Adrenal gland (tissue), 12 donors: ENCODE data around the gene SCNN1G. TPM values are rescaled to one million over a fixed set of nuclear protein-coding genes. Genes with fewer than 3 reads are reported as not detected.

Experiments used
- DNase-seq, 7 donors: peaks; one replicate each; pipeline ENCODE4 v3.0.0-alpha.2; 2019 to 2020
- H3K27ac ChIP-seq, 5 donors: fragments of 200-600 bp; sonication (generic) in 4 of 5; 1 replicate in 3 of 5; 2 replicates in 2 of 5; pipeline versions ENCODE4 v1.5.1 to v1.8.0; 2016 to 2020; ENCODE audit warnings: mild to moderate bottlenecking in 1 of 5
- H3K27me3 ChIP-seq: fragments of 200-600 bp; 2 replicates; pipeline ENCODE4 v1.8.0; 2021
- H3K36me3 ChIP-seq, 2 donors: fragments of 200-600 bp; replicated peaks in 1 of 2; 1 replicate in 1 of 2; 2 replicates in 1 of 2; pipeline versions ENCODE4 v1.5.1 to v1.8.0; 2018 to 2022
- H3K4me1 ChIP-seq, 2 donors: fragments of 200-600 bp; replicated peaks in 1 of 2; 1 replicate in 1 of 2; 2 replicates in 1 of 2; pipeline versions ENCODE4 v1.5.1 to v1.8.0; 2018 to 2021
- H3K4me3 ChIP-seq, 4 donors: fragments of 200-600 bp; sonication (generic) in 3 of 4; one replicate each; pipeline ENCODE4 v1.5.1; 2016 to 2018
- H3K9me3 ChIP-seq, 3 donors: fragments of 200-600 bp; sonication (generic) in 1 of 3; replicated peaks in 1 of 3; 1 replicate in 2 of 3; 2 replicates in 1 of 3; pipeline versions ENCODE4 v1.5.1 to v1.8.0; 2016 to 2021
- POLR2A ChIP-seq, 2 donors: fragments of 450-650 bp; IDR thresholded peaks; one replicate each; pipeline ENCODE4 v1.6.1; 2017; ENCODE audit warnings: antibody characterized with exemption in 2 of 2, mild to moderate bottlenecking in 2 of 2, moderate library complexity in 1 of 2
- WGBS, 4 donors: extraction: QIAGEN DNeasy Blood & Tissue Kit in 2 of 4; methylation state at CpG; one replicate each; pipeline versions ENCODE4 v1.1.5 to v1.1.7; 2013 to 2017; 5-methylcytosine and 5-hydroxymethylcytosine counted together
- intact Hi-C, 2 donors: fragments of 100-400 bp; cut with DNase I; formaldehyde crosslinking; loops; one replicate each; pipeline versions ENCODE4 v1.14.1 to v1.15.0; 2022 to 2023
- polyA plus RNA-seq, 3 donors: library from polyadenylated mRNA; stranded (reverse); fragments of 200-250 nt in 2 of 3; fragments of 350-450 nt in 1 of 3; fragmentation: Illumina TruSeq in 1 of 3; extraction: RNeasy Lipid Tissue Mini Kit (QIAGEN cat#74804) in 1 of 3; gene quantifications; one replicate each; pipeline ENCODE4 v1.2.3, GENCODE V29; 2013 to 2014
- total RNA-seq, 9 donors: library from RNA; depleted of rRNA in 4 of 9; stranded (reverse); fragments of >200 nt in 4 of 9; fragments of 120-200 nt in 1 of 9; fragmentation: NEBNext Ultra II Directional in 1 of 9; extraction: Animal tissue kit (Norgen Biotek cat#: 25700) in 1 of 9; gene quantifications; one replicate each; pipeline versions ENCODE4 v1.1.0 to v1.2.4, GENCODE V29; 2013 to 2023
- TF ChIP-seq, protein P1 (sequence below), 6 experiments: fragments of 450-650 bp in 4 of 6; fragments of 200-600 bp in 2 of 6; sonication (generic) in 1 of 6; IDR thresholded peaks; 1 replicate in 5 of 6; 2 replicates in 1 of 6; pipeline versions ENCODE4 v1.5.1 to v1.8.0; 2016 to 2021; ENCODE audit warnings: antibody characterized with exemption in 6 of 6, mild to moderate bottlenecking in 2 of 6, moderate library complexity in 1 of 6
- donor health status: healthy with polysubstance abuse.
- donor health status: Bipolar disorder and iron deficiency.
- donor health status: DM: yes; HTN: yes; CAD: no.
- donor health status: DM: no; HTN: no; CAD: no.
- donor health status: DM: no; HTN: no; CAD: no.
- donor health status: DM: yes; HTN: yes; CAD: no.

Gene SCNN1G
- total and polyA plus RNA-seq, 12 donors = 0.07 to 0.11 (median 0.08) TPM; not detected in 9

DNA sequence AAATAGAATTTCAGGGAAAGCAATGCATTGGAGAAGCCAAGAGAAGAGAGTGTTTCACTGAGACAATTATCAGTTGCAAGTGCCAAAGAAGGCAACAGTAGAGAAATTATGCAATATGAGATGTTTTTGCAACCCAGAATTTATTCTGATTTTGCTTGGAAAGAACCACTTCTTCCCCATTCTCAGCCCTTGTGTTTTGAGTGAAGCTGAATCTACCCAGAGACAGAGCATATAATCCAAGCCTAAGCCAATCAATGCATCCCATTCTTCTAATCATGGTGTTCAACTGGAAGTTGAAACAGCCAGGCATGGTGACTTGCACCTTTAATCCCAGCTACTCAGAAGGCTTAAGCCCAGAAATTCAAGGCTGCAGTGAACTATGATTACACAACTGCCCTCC lies 6.9 kb upstream of the SCNN1G start:
- H3K27ac ChIP-seq = no peak overlapping the region
- no peak for TF ChIP-seq POLR2A (IDR thresholded peaks at IDR 0.05)
- TF ChIP-seq, protein P1, sequence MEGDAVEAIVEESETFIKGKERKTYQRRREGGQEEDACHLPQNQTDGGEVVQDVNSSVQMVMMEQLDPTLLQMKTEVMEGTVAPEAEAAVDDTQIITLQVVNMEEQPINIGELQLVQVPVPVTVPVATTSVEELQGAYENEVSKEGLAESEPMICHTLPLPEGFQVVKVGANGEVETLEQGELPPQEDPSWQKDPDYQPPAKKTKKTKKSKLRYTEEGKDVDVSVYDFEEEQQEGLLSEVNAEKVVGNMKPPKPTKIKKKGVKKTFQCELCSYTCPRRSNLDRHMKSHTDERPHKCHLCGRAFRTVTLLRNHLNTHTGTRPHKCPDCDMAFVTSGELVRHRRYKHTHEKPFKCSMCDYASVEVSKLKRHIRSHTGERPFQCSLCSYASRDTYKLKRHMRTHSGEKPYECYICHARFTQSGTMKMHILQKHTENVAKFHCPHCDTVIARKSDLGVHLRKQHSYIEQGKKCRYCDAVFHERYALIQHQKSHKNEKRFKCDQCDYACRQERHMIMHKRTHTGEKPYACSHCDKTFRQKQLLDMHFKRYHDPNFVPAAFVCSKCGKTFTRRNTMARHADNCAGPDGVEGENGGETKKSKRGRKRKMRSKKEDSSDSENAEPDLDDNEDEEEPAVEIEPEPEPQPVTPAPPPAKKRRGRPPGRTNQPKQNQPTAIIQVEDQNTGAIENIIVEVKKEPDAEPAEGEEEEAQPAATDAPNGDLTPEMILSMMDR (IDR thresholded peaks at IDR 0.05) = no peak
- H3K9me3 ChIP-seq = no peaks in the 10 kb centered on the region
- intact Hi-C loops = no loop called here
- no peaks in the 10 kb centered on the region for H3K4me1 ChIP-seq
- no peaks in the 10 kb centered on the region for H3K36me3 ChIP-seq
- peaks cover 19% of the 10 kb centered on the region for H3K27me3 ChIP-seq
- no peak overlapping the region for H3K4me3 ChIP-seq
- DNase-seq = no peak

DNA sequence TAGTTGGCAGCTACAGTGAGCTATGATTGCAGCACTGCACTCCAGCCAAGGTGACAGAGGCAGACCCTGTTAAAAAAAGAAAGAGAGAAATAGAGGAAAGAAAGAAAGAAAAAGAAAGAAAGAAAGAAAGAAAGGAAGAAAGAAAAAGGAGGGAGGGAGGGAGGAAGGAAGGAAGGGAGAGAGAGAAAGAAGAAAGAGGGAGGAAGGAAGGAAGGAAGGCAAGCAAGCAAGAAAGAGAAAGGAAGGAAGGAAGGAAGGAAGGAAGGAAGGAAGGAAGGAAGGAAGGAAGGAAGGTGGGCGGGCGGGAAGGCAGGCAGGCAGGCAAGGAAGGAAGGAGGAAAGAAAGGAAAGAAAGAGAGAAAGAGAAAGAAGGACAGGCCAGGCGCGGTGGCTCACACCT lies 1.0 kb upstream of the SCNN1G start:
- Histone ChIP-seq H3K4me3 (no peak overlapping the region), H3K4me1 (peaks cover 5 to 13% of the 10 kb centered on the region in 2 donors), H3K27ac (no peak overlapping the region), H3K27me3 (peaks cover 43% of the 10 kb centered on the region), H3K36me3 (no peaks in the 10 kb centered on the region), H3K9me3 (no peaks in the 10 kb centered on the region)
- DNase-seq = no peak
- intact Hi-C loops = loop anchor here (5.0 kb wide), 2 partner anchors 251 to 256 kb away; no protein-coding TSS in a partner anchor
- TF ChIP-seq, protein P1 (IDR thresholded peaks at IDR 0.05) = no peak
- no peak for TF ChIP-seq POLR2A (IDR thresholded peaks at IDR 0.05)
- WGBS, 4 donors = 84 to 88% (median 86%) methylated on average over 4 of the region's 4 CpGs

DNA sequence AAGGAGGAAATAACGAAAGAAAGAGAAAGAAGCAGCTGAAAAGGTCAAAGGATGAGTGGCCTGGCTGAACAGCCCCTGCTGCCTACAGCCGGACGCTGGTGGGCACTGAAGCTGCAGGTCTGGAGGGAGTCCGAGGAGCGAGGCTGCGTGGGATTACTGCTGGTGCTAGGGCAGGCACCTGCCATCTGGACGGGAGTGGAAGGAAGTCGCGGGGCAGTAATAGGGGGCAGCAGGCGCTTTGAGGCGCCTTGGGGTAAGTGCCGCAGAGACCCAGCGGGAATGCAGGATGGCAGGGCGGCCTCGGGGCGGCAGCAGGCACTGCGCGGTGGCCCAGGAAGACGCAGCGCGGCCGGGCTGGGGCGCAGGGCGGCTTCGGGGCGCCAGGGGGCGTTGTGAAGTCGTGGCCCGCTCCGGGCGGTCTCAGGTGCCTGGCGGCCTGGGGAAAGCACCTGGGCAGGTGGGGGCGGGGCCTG lies 303 bp upstream of the SCNN1G start:
- no peak for TF ChIP-seq POLR2A (IDR thresholded peaks at IDR 0.05)
- TF ChIP-seq, protein P1 (IDR thresholded peaks at IDR 0.05) = peak; percentile 48 to 97 (median 82)
- Histone ChIP-seq H3K4me3 (peak overlapping the region in 2 of 4 donors; percentile 1 to 53), H3K4me1 (peaks cover 5 to 13% of the 10 kb centered on the region in 2 donors), H3K27ac (no peak overlapping the region), H3K27me3 (peaks cover 38% of the 10 kb centered on the region), H3K9me3 (no peaks in the 10 kb centered on the region), H3K36me3 (no peaks in the 10 kb centered on the region)
- intact Hi-C loops = loop anchor here (5.0 kb wide), 2 partner anchors 250 to 255 kb away; no protein-coding TSS in a partner anchor
- DNase-seq = peak; percentile 50 to 83 (median 67)
- whole genome bisulfite sequencing, 4 donors = 4 to 8% (median 6%) methylated on average over 10 to 33 of the region's 33 CpGs

DNA sequence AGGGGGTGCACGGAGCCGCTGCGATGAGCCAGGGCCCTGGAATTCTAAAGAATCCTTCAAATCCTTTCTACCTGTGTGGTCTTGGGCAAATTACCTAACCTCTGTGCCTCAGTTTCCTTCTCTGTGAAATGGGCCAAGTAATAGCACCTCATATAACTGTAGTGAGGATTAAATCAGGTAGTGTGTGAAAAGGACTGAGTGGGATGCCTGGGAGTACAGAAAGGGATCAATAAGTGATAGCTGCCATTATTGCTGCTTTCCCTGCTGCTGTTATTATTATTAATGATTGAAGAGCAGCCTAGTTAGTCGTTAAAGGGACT lies 958 bp downstream of the SCNN1G start:
- Histone ChIP-seq H3K27me3 (peaks cover 38% of the 10 kb centered on the region), H3K4me1 (peaks cover 5 to 13% of the 10 kb centered on the region in 2 donors), H3K4me3 (no peak overlapping the region), H3K27ac (no peak overlapping the region), H3K9me3 (no peaks in the 10 kb centered on the region), H3K36me3 (no peaks in the 10 kb centered on the region)
- 20 to 50% (median 21%) methylated on average over 1 to 4 of the region's 4 CpGs for WGBS, 4 donors
- intact Hi-C loops = loop anchor here (5.0 kb wide), 2 partner anchors 249 to 254 kb away; no protein-coding TSS in a partner anchor
- no peak for TF ChIP-seq POLR2A (IDR thresholded peaks at IDR 0.05)
- TF ChIP-seq, protein P1 (IDR thresholded peaks at IDR 0.05) = no peak
- no peak for DNase-seq
